Kidney tubule cell (primary cell): ENCODE measurements around the gene BASP1.
"Not testable (repeated sequence)": the region's sequence is repeated elsewhere in the genome, so short reads cannot be mapped to it uniquely, and the experiment has no call there.

ENCODE experiments used
- DNase-seq: peaks from one replicate; pipeline ENCODE4 v3.0.0-alpha.2; 2018; ENCODE audit warnings: low spot score

Gene BASP1

DNA sequence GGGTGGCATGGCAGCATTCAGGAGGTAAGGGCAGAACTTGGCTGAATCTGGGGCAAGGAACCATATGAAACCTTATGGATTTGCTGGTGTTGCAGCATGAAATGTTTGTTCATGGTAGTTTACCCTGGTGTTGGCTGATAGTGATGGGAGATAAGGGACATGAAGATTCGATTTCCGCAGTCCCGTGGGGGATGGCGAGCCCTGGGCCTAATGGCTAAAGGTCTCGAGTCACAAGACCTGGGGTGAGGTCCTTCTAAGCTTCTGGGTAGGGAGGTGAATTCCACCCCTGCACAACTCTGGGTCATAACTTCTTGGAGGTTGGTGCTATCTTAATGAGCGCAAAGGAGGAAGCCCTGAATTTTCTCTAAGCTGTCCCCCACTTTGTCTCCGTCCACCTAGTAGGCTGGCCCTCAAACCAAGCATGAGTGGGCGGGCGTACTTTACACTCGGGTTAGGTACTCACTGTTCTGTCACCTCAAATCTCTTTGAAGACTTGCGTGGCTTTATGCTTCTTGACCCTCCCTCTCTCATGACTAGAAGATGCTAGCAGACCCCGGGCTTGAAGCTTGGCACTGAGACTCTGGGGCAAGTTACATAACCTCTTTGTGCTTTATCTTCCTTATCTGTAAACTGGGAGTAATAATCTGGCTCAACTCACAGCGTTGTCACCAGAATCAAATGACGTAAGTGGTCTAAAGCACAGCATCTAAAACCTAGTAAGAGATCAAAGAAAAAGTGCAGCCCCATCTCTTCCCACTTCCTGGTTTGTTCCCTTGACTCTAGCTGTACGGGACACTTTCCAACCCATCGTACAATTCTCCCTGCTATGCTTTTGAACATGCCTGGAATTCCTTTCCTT is 72.5 kb downstream of the BASP1 start:
- DNase-seq: no peak

- no peak for DNase-seq
Observed at GRCh38 chr5:17290540-17290974, 73.1 kb downstream of the BASP1 start.

- DNase-seq: no peak
Observed at GRCh38 chr5:17292434-17293015, 75.1 kb downstream of the BASP1 start.

- DNase-seq: no peak
Observed at GRCh38 chr5:17294639-17295311, 77.3 kb downstream of the BASP1 start.

DNA sequence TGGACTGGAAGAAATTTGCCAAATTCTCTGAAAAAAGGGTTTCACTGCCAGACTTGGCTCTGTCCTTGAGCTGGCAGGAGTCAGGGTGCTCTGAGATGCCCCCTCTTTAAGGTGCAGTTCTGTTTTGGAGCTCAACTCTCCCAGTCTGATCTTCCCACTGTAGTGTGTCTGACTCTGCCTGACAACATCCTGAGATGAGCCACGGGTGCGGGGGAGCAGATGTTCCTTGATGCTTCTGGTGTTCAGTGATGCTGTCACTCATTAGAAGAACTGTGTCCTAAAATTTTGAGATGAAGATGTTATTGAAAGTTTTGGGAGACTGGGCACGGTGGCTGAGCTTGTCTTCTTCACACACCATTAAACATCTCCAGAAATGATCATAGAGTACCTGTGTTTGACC is 78.2 kb downstream of the BASP1 start:
- DNase-seq: no peak

DNA sequence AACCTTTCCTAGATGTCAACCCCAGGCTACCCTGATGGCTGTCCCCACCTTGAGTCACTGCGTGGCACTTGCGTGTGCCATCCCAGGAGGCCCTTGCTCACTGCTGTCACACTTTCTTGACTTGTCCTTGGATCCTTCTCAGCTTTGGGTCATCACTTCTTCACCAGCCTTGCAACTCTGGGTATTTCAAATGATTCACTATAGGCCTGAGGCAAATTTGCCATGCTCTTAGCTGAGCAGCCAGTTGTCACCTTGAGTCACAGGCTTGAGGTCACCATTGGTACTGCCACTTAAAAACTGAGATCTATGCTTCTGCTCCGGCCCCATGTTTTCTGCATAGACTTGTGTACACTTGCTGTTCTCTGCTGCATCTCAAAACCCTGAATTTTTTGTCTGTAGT is 84.7 kb downstream of the BASP1 start:
- DNase-seq: no peak

DNA sequence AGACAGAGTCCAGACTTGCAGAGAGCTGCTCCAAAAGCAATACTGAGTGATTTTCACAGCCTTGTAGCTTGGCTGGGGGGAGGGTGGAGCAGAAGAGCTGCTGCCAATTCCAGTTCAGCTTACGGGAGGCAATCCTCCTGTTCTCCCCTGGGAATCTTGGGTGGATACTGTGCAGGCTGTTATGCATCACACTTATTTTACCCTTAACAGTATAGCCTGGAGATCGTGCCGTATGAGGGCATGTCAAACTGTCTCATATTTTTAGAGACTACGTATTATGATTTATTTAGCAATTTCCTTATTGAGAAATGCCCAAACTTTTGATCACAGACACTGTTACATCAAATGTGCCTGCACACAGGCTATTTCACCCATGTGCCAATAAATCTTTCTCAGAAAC is 85.2 kb downstream of the BASP1 start:
- no peak for DNase-seq

DNA sequence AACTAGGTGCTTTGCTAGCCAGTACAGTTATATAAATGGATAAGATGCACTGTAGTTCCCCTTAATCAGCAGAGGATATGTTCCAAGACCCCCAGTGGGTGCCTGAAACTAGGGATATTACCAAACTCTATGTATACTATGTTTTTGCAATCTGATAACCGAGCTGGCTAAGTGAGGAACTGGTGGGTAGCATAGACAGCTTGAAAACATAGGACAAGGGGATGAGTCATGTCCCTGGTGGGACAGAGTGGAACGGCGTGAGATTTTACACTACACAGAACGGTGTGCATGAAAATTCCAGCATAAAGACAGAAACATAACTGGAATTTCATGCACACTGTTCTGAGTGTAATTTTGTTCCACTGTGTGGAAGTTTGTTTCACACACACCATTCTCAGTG is 86.9 kb downstream of the BASP1 start:
- no peak for DNase-seq

DNA sequence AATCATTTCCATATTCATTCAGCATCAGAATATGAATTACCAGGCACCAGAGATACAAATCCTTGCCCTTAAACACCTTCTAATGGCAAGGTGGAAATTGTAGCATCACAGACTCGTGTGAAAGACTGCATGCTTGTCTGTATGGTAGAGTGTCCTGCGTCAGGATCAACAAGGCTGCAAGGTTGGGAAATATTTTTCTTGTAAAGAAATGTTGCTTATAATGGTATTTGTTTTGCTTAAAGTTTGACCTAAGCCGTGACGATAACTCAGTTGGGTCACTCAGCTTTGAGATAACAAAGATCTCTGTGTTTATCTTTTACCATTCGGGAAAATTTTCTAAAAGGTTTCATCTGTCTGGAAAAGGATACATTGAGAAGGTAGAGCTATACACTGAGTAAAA is 87.6 kb downstream of the BASP1 start:
- no peak for DNase-seq

GRCh38 chr5:17305964-17306725 is 88.7 kb downstream of the BASP1 start:
- no peak for DNase-seq

GRCh38 chr5:17306726-17307091 is 89.3 kb downstream of the BASP1 start:
- DNase-seq: no peak

- DNase-seq: not testable (repeated sequence)
Observed at GRCh38 chr5:17307440-17307839, 90.0 kb downstream of the BASP1 start.

DNA sequence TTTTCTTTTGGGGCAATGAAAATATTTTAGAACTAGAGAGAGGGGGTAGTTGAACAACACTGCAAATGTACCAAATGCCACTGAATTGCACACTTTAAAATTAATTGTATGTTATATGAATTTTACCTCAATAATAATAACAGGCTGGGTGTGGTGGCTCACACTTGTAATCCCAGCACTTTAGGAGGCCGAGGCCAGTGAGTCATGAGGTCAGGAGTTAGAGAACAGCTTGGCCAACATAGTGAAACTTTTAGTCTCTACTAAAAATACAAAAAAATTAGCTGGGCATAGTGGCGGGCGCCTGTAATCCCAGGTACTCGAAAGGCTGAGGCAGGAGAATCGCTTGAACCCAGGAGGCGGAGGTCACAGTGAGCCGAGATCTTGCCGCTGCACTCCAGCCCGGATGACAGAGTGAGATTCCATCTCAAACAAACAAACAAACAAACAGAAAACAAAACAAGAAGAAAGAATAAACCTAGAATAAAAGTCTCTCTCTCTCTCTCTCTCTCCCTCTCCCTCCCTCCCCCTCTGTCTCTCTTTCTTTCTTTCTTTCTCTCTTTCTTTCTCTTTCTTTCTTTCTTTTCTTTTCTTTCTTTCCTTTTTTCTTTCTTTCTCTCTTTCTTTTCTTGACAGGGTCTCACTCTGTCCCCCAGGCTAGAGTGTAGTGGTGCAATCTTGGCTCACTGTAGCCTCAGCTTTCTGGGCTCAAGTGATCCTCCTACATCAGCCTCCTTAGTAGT is 91.1 kb downstream of the BASP1 start:
- DNase-seq: no peak

DNA sequence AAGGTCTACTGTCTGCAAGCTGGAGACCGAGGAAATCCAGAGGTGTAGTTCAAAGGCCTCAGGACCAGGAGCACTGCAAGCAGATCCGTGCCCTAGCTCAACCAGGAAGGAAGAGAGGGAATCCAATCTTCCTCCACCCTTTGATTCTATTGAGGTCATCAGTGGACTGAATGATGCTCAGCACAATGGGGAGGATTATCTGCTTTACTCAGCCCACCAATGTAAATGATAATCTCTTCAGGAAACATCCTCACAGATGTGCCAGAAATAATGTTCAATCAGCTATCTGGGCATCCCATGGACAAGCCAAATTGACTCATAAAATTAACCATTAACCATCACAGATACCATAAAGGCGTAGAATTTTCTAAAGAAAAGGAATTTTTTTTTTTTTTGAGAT is 92.0 kb downstream of the BASP1 start:
- no peak for DNase-seq

DNA sequence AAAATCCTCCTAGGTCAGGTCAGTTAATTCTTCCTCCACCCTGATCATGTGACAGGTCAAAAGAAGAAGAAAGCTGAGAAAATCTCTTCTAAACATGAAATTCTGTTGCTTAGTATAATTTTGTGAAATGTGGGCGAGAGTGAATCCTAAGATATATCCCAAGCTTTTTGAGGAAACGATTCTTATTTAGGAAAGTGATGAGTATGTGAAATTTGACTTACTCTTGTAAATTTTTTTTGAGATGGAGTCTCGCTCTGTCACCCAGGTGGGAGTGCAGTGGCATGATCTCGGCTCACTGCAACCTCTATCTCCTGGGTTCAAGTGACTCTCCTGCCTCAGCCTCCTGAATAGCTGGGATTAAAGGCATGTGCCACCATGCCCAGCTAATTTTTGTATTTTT is 93.1 kb downstream of the BASP1 start:
- DNase-seq: not testable (repeated sequence)

DNA sequence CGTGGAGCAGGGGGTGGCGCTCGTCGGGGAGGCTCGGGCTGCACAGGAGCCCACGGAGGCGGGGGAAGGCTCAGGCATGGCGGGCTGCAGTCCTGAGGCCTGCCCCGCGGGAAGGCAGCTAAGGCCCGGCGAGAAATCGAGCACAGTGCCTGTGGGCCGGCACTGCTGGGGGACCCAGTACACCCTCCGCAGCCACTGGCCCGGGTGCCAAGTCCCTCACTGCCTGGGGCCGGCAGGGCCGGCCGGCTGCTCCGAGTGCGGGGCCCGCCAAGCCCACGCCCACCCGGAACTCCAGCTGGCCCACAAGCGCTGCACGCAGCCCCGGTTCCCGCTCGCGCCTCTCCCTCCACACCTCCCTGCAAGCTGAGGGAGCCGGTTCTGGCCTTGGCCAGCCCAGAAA is 94.4 kb downstream of the BASP1 start:
- not testable (repeated sequence) for DNase-seq

DNA sequence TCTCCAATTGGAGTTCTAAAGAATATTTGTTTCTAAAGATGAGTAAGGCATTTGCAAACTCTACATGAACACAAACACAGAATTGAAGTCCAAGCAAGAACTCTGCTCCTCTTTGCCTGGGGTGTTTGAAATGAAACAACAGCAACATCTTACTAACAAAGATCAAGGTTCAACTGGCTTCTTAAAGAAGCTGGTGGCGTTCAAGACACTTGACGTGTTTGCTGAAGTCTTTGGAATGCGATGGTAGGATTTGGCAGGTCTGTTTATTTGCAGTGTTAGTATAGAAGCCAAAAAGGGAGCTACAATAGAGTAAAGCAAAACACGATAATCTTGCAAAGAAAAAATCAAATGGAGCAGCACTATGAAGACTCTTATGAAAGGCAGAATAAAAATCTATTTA is 94.9 kb downstream of the BASP1 start:
- no peak for DNase-seq

GRCh38 chr5:17314907-17315471 is 97.6 kb downstream of the BASP1 start:
- no peak for DNase-seq

- DNase-seq: no peak
Observed at GRCh38 chr5:17315710-17316221, 98.3 kb downstream of the BASP1 start.

- DNase-seq: no peak
Observed at GRCh38 chr5:17316970-17317459, 99.6 kb downstream of the BASP1 start.

DNA sequence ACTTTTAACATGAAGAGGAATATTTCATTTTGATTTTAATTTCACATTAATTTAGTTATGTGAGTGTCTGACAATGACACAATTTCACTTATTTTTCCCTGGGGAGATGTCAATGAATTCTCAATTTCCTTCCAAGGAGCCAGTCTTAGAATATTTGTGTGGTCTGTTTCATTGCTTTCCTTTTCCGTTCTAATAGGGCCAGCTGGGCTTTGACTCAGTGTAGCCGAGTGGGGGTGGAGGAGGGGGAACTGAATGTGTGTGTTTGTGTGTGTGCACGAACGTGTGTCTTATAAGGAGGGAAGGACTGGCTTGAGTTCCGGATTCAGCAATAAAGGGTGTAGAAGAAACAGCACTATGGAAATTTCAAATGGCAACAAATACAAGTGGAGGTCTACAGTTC is 100.0 kb downstream of the BASP1 start:
- DNase-seq: no peak
